ENCODE measurements around the gene ARHGEF2. TPM values are rescaled to one million over a fixed set of nuclear protein-coding genes. Genes with fewer than 3 reads are reported as not detected.

Gene ARHGEF2
- 10 to 100 TPM; 48.6 to 79.8 (median 58.2) TPM for total RNA-seq
- polyA plus RNA-seq: 10 to 100 TPM; 22.7 to 38.0 TPM
- long read RNA-seq, donor 1, partial matches to known transcripts: 0 of 11 reads
- long read RNA-seq, donor 1, other reads (novel, unspliced or antisense): 10 of 11 reads
- long read RNA-seq, donor 2, partial matches to known transcripts: 5 of 23 reads
- long read RNA-seq, donor 2, other reads (novel, unspliced or antisense): 18 of 23 reads
- long read RNA-seq, donor 3, full-length matches to known transcripts: 2 of 19 reads
- long read RNA-seq, donor 3, partial matches to known transcripts: 5 of 19 reads
- long read RNA-seq, donor 3, other reads (novel, unspliced or antisense): 12 of 19 reads

DNA sequence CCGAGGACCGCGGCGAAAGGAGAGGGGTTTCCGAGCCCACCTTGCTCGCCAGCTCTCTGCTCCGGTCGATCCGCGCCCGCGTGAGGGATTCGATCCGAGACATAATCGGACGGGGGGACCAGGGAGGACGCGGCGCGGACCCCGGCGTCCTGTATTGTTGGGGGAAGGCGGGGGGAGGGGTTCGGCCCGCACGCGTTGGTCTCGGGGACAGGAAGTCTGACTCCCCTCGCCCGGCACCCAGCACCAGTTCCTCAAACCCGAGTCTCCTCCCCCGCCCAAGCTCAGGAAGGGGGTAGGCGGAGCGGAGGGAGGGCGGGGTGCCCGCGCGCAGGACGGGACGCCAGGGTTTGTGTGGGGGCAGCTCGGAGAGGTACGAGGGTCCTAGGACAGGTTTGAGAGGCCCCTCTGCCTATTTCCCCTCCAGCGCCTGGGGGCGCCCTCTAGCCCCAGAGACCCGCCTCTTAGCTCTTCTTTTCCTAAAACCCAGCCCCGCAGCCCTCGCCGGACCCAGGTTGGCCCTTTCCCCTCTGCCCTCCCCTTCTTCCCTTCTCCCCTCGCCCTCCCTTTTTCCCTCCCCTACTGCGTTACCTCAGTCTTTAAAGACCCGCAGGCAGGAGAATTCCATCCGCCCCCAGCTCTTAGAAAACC lies at the start of gene ARHGEF2:
Gene ARHGEF2 (minus strand): TSS at position 223 of the 648 bp plus-strand sequence. CDS start 120 bp downstream, at position 103.
- Histone ChIP-seq H3K27me3 (no peaks in the 10 kb centered on the region), H3K27ac (peak within 1 kb of the TSS; percentile 86 to 99 (median 96)), H3K36me3 (peaks cover 0 to 12% (median 0%) of the 10 kb centered on the region in 9 donors), H3K4me1 (peaks cover 34 to 89% (median 80%) of the 10 kb centered on the region in 9 donors), H3K4me3 (peak within 1 kb of the TSS; percentile 66 to 97 (median 88)), H3K9me3 (no peaks in the 10 kb centered on the region)
- intact Hi-C loops (cut with DNase I): loop anchor here in 4 of 10 donors (2.0 to 5.0 kb wide), 2 partner anchors 16 to 36 kb away; partner anchors contain the start of gene RXFP4 (in 4 of the 4)
- DNase-seq: peak; percentile 87
- TF ChIP-seq, protein P1, sequence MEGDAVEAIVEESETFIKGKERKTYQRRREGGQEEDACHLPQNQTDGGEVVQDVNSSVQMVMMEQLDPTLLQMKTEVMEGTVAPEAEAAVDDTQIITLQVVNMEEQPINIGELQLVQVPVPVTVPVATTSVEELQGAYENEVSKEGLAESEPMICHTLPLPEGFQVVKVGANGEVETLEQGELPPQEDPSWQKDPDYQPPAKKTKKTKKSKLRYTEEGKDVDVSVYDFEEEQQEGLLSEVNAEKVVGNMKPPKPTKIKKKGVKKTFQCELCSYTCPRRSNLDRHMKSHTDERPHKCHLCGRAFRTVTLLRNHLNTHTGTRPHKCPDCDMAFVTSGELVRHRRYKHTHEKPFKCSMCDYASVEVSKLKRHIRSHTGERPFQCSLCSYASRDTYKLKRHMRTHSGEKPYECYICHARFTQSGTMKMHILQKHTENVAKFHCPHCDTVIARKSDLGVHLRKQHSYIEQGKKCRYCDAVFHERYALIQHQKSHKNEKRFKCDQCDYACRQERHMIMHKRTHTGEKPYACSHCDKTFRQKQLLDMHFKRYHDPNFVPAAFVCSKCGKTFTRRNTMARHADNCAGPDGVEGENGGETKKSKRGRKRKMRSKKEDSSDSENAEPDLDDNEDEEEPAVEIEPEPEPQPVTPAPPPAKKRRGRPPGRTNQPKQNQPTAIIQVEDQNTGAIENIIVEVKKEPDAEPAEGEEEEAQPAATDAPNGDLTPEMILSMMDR (IDR thresholded peaks at IDR 0.05): peak in 7 of 9 donors; percentile 12 to 55 (median 31)
- 0 to 1% methylated on average over 49 to 52 of the region's 52 CpGs for WGBS, 2 donors
- ATAC-seq: peak; percentile 64 to 82 (median 76)

DNA sequence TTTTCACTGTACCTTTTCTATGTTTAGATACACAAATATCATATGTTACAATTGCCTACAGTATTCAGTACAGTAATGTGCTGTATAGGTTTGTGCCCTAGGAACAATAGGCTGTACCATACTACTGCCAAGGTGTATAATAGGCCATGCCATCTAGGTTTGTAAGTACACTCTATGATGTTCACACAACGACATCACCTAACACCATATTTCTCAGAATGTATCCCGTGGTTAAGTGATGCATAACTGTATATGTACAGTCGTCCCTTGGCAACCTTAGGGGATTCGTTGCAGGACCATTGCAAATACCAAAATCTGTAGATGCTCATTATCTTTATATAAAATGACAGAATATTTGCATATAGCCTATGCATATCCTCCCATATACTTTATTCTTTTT lies 48.2 kb upstream of the ARHGEF2 start:
- WGBS, 2 donors: 87 to 91% methylated on average over 4 of the region's 4 CpGs
- intact Hi-C loops (cut with DNase I): no loop called here
- Histone ChIP-seq H3K9me3 (no peaks in the 10 kb centered on the region), H3K27me3 (no peaks in the 10 kb centered on the region), H3K4me3 (no peak overlapping the region), H3K27ac (no peak overlapping the region), H3K36me3 (no peaks in the 10 kb centered on the region), H3K4me1 (peaks cover 0 to 6% (median 0%) of the 10 kb centered on the region in 9 donors)
- TF ChIP-seq, protein P1 (IDR thresholded peaks at IDR 0.05): no peak
- no peak for DNase-seq
- ATAC-seq: no peak

DNA sequence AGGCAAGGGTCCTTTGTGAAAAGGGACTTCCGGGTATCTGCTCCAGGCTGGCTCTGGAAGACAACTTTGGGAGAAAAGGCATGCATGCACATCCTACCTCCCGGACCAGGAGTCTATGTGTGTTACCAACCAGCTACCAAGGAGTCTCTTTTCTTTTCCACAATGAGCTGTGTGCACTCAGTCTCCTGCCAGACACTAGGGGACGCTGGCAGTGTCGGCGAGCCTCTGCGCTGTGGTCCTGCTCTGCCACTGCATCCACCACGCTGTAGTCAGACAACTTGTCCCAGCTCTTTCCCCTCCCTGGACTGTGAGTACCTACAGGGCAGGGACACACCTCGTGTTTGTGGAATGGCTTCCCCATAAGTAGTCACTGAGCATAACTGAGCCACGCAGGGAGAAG lies 47.5 kb upstream of the ARHGEF2 start:
- intact Hi-C loops (cut with DNase I): no loop called here
- H3K4me3 ChIP-seq: no peak overlapping the region
- TF ChIP-seq, protein P1 (IDR thresholded peaks at IDR 0.05): peak in 7 of 9 donors; percentile 38 to 67 (median 56)
- ATAC-seq (peak in 7 of 8 donors; percentile 51 to 77 (median 67)), DNase-seq (peak in 1 of 2 donors; percentile 14)
- H3K27ac ChIP-seq: no peak overlapping the region
- no peaks in the 10 kb centered on the region for H3K36me3 ChIP-seq
- H3K9me3 ChIP-seq: no peaks in the 10 kb centered on the region
- no peaks in the 10 kb centered on the region for H3K27me3 ChIP-seq
- 11% methylated on average over 9 of the region's 9 CpGs for WGBS, 2 donors
- peaks cover 0 to 8% (median 0%) of the 10 kb centered on the region in 9 donors for H3K4me1 ChIP-seq

DNA sequence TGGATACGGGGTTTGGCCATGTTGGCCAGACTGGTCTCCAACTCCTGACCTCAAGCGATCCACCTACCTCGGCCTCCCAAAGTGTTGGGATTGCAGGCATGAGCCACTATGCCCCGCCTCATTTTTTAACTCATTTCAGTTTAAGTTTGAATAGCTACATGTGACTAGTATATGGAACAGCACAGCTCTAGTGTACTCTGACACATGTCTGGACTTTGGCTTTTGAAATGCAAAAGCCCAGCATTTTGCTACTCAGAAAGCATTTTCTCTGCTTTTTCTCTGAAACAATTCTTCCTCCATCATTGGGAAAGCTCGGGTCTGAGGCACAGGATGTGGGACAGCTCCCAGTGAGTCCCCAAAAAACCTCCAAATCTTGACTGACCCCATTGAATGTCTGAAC lies 46.5 kb upstream of the ARHGEF2 start:
- Histone ChIP-seq H3K27me3 (no peaks in the 10 kb centered on the region), H3K27ac (no peak overlapping the region), H3K4me3 (no peak overlapping the region), H3K36me3 (peaks cover 0 to 1% (median 0%) of the 10 kb centered on the region in 9 donors), H3K4me1 (peaks cover 3 to 12% (median 6%) of the 10 kb centered on the region in 9 donors), H3K9me3 (no peaks in the 10 kb centered on the region)
- 80 to 82% methylated on average over 5 of the region's 5 CpGs for WGBS, 2 donors
- no peak for ATAC-seq
- intact Hi-C loops (cut with DNase I): loop anchor here in 3 of 10 donors (5.0 kb wide), 2 partner anchors 32 to 42 kb away; no protein-coding TSS in a partner anchor
- DNase-seq: no peak
- TF ChIP-seq, protein P1 (IDR thresholded peaks at IDR 0.05): no peak
